GM18499 (cell line): ENCODE results near the gene PLA2G12B.
"Not testable (repeated sequence)": the region's sequence is repeated elsewhere in the genome, so short reads cannot be mapped to it uniquely, and the experiment has no call there.

Experiments
- ATAC-seq: cut with Tn5 transposase; IDR thresholded peaks from one replicate; pipeline ENCODE4 v1.9.1; 2021; ENCODE audit warnings: moderate number of reproducible peaks; ENCODE audit not compliant: insufficient read depth, unreplicated experiment

Gene PLA2G12B

GRCh38 chr10:72954596-72955554 is at the start of gene PLA2G12B:
PLA2G12B (minus strand) TSS chr10:72954806; CDS start chr10:72954685, 121 bp downstream.
- no peak for ATAC-seq

GRCh38 chr10:73003822-73004221 is 49.2 kb upstream of the PLA2G12B start:
- no peak for ATAC-seq

- no peak for ATAC-seq
Measured at GRCh38 chr10:73000973-73001372, 46.4 kb upstream of the PLA2G12B start.

- ATAC-seq, result no peak
Measured at GRCh38 chr10:72997099-72997498, 42.5 kb upstream of the PLA2G12B start.

GRCh38 chr10:72995459-72995858 is 40.9 kb upstream of the PLA2G12B start:
- ATAC-seq, result not testable (repeated sequence)

GRCh38 chr10:72989771-72990170 is 35.2 kb upstream of the PLA2G12B start:
- ATAC-seq, result not testable (repeated sequence)

GRCh38 chr10:72984618-72985017 is 30.0 kb upstream of the PLA2G12B start:
- ATAC-seq, result not testable (repeated sequence)

GRCh38 chr10:72981882-72982529 is 27.4 kb upstream of the PLA2G12B start:
- ATAC-seq, result no peak

- ATAC-seq, result no peak
Measured at GRCh38 chr10:72981028-72981881, 26.6 kb upstream of the PLA2G12B start.

- ATAC-seq, result no peak
Measured at GRCh38 chr10:72980348-72980747, 25.7 kb upstream of the PLA2G12B start.

GRCh38 chr10:72979709-72980108 is 25.1 kb upstream of the PLA2G12B start:
- ATAC-seq, result no peak

- no peak for ATAC-seq
Measured at GRCh38 chr10:72976886-72977285, 22.3 kb upstream of the PLA2G12B start.

GRCh38 chr10:72956001-72956400 is 1.4 kb upstream of the PLA2G12B start:
- ATAC-seq, result no peak

- ATAC-seq, result no peak
Measured at GRCh38 chr10:72954230-72954595, 393 bp downstream of the PLA2G12B start.

- no peak for ATAC-seq
Measured at GRCh38 chr10:72953687-72954086, 919 bp downstream of the PLA2G12B start.

GRCh38 chr10:72952642-72953158 is 1.9 kb downstream of the PLA2G12B start:
- ATAC-seq, result no peak

GRCh38 chr10:72952189-72952588 is 2.4 kb downstream of the PLA2G12B start:
- no peak for ATAC-seq

- no peak for ATAC-seq
Measured at GRCh38 chr10:72951760-72952159, 2.8 kb downstream of the PLA2G12B start.

GRCh38 chr10:72948762-72949161 is 5.8 kb downstream of the PLA2G12B start:
- no peak for ATAC-seq

- ATAC-seq, result no peak
Measured at GRCh38 chr10:72946963-72947362, 7.6 kb downstream of the PLA2G12B start.
